Posterior vena cava (tissue), 2 donors: ENCODE measurements around the gene CHST13. TPM values are rescaled to one million over a fixed set of nuclear protein-coding genes. Genes with fewer than 3 reads are reported as not detected.

Experiments
- DNase-seq: peaks from one replicate; pipeline ENCODE4 v3.0.0-alpha.2; 2020; ENCODE audit warnings: low spot score
- intact Hi-C, 2 donors: fragments of 100-400 bp; cut with DNase I; formaldehyde crosslinking; loops; one replicate each; pipeline versions ENCODE4 v1.14.1 to v1.14.2; 2022 to 2023
- total RNA-seq, 2 donors: library from RNA; stranded (reverse); fragmentation: NEBNext Ultra II Directional; extraction: Animal tissue kit (Norgen Biotek cat#: 25700); gene quantifications; one replicate each; pipeline ENCODE4 v1.2.1, GENCODE V29; 2021
- donor health status: DM: yes; HTN: yes; CAD: no.
- donor health status: DM: yes; HTN: yes; CAD: no.

The CHST13 gene
- total RNA-seq, 2 donors from 2014 or later, result 0.86 to 0.88 TPM

DNA sequence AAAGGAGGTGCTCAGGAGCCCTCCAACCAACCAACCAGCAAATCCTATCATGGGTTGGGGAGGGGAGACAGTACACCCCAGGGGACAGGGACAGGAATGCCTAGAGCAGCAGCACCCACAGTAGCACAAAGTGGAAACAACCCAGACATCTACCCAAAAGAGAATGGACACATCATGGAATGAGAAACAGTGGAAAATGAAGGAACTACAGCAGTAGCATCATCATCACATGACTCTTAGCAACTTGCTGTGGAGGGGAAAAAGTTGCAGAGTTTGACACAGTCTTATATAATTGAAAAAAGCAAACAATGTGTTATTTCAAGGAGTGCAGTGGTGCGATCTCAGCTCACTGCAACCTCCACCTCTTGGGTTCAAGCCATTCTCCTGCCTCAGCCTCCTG is 23.8 kb downstream of the CHST13 start:
- intact Hi-C loops, result no loop called here
- no peak for DNase-seq

DNA sequence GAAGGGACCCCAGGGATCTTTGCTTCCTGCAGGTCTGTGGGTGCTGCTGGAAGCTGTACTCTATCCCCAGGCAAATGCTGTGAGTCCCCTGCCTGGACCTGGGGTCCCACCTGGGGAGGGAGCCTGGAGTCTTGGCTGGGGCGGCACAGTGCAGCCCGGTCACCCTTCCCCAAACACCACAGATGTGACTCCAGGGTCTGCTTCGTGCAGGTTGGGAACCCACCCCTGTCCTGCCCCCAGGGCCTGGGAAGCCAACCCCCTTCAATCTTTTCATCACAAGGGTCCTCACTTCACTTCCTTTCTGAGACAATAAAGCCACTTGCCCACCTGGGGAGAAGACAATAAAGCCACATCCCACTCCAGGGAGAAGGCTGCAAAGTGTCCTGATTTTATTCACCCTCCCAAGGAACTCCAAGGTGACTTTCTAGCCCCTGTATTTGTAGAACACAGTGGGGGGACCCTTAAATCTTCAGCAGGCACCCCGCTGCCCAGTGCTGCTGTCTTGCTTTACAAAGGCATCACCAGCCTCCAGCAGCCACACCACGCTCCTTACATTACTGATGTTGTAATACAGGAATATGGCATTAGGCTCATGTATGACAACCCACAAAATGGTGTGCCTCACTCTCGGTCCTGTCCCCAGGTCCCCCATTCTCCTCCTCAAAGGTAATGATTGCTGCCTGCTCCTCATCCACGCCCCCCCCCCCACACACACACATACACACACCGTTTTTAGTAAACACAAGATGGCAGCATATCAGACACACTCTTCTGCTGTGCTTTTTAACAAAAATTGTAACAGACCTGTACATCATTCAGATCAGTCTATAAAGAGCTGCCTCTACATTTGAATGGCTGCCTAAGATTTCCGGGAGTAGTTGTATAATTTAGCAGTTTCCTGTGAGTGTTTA is 24.9 kb downstream of the CHST13 start:
- intact Hi-C loops, result no loop called here
- peak; percentile 52 for DNase-seq

DNA sequence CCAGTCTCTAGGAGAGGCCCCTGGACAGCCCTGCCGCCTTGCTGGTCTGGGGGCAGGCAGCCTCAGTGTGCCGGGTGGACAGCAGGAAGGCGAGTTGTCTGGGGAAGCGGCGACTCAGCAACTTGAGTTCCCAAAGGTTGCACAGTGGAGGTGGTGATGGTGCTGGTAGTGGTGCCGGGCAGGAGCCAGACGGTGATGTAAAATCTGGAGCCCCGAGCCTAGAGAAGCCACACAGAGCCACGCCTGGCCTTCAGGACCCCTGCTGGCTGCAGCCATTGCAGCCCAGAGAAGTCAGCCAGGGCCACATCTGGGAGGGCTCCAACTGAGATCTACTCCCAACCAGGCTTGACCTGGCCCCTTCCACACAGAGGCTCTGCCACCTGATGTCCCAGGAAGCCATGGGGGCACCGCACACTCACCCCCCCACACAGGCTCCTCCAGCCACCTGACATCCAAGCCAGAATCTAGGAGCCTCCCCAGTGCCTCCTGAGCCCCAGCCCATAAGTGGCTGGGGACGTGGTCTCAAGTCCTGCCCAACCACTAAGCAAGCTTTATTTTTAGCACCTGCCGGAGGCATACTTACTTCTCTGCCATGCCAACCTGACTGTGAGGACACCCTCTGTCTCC is 26.0 kb downstream of the CHST13 start:
- intact Hi-C loops, result no loop called here
- DNase-seq, result peak; percentile 44

DNA sequence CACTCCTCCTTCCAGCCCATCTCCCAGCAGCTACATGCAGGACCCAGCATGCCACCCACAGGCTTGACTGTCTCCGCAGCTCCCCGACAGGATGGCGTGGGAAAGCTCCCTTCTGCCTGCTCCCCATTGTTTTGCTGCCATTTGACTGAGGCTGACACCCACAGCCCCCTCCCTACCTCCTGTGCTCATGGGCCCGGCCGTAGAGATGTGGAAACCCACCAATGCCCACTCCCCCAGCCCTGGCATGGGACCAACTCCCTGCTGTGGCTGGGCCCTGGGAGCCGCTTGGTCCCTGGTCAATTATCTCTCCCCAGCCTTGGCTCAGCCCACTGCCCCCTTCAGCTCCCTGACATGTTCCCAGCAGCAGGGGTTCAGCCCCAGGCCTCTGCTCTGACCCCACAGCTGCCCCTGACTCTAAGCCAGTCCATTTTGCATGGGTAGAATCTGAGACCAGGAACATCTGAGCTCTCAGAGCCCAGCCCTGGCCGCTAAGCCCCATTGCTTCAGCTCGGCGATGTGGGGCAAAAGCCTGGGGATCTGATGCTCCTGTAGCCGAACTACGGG is 26.6 kb downstream of the CHST13 start:
- peak; percentile 73 for DNase-seq
- intact Hi-C loops, result no loop called here

DNA sequence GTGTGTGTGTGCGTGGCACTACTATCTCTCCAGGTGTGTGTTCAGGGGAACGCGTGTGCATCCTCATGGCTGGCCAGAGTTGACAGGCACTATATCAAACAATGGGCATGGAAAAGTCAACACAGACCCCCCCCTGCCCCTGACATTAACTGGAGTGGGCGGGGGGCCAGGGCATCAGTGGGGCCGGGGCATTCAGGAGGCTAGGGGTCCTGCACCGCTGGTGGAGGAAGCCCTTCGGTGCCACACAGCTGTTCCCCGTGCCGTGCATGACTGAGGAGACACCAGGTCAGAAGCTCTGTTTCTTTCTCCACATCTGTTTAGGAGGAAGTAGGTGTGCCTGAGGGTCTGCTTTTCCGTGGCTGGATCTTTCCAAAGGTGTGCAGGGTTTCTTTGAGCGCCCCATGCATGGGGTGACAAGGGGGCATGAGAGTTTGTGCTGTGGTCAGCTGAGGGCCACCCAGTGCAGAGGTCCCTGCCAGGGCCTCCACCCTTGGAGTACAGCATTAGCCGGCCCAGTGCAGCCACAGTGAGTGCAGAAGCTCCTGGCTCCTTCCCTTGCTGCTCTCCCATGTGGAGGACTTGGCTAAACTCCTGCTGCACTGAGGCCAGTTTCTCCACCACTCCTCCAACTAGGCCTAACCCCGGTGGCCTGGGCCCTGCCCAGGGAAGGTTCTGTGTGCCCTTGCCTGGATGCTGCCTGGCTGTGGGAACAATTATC is 27.3 kb downstream of the CHST13 start:
- intact Hi-C loops, result no loop called here
- DNase-seq, result peak; percentile 70

DNA sequence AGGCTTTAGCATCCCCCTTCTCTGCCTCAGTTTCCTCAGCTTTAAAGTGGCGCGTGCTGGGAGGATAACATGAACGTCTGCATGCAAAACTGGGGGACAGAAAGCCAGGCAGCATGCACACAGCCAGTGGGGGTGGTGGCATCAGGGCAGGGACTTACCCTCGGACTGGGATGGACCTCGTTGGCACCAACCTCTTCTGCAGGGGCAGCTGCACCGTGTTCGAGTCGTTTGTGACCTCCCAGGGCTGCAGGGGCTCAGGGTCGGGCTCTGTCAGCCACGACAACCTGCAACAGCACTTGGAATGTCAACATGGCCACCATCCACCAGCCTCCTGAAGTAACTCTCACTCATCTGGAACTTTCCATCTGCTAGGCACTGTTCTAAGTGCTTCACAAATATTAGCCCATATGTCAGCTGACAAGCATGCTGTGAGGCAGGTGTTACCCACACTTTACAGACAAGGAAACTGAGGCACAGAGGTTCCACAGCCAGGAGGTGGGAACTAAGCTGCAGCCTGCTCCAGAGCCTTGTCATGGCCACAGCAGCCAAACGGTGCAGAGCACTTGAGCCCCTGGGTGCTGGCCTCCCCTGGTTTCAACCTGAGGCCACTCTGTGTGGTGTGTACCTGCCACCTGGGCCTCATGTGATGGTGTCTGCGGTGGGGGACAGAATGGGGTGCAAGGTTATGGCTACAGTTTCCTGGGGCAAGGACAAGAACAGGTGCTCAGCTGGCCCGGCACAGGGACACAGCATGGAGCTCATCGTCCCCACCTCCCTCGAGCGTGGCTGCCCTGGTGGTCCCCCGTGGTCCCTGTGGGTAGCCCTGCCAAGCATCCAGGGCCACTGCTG is 28.1 kb downstream of the CHST13 start:
- DNase-seq, result peak; percentile 38
- intact Hi-C loops, result no loop called here

DNA sequence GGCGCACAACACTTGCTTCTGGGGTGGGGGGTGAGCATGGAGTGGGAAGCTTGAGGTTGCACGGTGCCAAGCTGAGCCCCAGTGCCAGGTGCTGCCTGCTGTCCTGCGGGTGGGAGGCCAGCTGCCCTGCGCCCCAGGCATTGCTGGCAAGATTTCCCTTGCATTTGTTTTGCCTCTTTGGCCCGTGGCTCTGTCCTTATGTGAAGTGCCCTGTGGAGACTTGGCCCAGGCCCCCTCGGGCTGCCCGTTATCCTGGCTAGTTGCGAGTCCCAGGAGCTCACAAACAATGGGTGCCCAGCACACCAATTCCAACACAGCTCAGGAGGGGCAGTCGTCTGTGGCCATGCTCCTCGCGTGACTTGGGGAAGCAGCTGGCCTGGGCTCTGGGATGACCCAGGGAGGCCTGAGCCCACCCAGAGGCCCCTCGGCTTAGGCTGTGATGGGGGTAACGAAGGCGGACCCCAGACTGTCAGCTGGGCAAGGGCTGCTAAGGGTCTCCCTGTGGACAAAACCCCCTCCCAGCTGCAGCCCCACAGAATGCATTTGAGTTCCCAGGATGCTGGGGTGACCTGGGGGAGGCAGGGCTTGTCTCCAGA is 28.8 kb downstream of the CHST13 start:
- DNase-seq, result peak; percentile 78
- intact Hi-C loops, result no loop called here

DNA sequence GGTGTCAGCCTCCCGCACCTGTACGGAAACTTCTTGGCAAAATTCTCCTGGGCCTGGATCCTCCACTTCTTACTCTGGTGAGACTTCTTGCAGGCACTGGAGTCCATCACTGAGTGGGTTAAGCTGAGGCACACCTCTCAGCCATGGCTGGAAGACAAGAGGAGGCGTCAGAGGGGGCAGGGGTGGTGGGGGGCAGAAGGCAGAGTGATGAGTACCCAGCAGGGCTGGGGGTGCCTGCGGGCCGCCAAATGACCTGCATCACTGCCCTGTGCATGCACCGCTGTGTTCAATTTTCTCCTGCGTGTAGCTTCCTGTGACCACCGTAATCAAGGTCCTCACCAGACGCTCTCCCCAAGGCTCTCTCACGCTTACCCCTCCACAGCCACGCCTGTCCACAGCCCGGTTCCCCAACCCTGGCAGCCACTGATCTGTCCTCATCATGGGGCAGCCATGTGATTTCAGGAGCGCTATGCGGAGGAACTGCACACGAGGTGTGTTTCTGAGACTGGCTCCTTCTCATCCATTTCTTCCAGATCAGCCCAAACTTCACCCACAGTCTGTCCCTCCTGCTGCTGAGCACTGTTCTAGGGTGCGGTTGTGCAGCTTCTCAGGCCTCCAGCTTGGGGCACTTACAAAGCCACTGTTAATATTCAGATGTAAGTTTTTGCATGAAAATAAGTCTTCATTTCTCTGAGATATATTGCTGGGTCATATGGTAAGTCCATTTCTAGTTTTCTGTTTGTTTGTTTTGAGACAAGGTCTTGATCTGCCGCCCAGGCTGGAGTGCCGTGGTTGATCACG is 29.5 kb downstream of the CHST13 start:
- intact Hi-C loops, result no loop called here
- DNase-seq, result peak; percentile 66

DNA sequence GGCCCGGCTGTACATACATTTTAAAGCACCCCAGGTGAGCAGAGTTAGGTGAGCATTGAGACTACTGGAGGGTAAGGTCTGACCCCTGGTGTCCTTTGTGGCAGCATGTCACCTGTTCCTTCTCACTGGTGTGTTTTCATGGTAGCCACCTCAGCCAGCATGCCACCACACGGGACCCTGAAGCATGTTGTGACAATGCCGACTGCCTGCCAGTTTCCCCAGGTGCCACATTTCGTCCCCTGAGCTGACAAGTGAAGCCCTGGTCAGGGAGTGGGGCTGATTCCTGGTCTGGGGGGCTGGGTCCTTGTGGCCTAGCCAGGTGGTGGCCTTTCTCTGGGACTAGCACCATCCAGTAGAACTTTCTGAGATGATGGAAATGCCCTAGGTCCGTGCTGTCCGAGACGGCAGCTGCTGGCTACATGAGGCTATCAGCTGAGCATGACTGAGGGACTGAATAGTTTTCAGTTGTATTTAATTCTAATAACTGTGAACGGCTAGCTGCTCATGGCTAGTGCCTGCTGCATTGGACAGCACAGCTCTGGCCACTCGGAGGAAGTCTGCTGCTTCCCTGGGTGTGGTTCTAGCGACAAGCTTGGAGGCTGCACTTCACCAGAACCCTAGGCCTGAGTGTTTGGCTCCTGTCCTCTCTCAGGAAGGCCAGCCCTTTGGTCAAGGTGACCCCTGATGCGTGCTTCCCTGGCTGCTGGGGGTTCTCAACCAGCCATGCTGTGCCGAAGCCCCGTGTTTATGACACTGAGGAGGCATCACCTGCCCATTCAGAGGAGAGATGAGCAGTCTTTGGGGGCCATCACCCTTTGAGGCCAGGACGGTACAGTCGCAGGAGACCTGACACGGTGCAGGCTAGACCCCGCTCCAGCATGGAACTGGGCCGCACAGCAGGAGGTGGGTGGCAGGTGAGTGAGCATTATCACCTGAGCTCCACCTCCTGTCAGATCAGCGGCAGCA is 30.9 kb downstream of the CHST13 start:
- peak; percentile 67 for DNase-seq
- intact Hi-C loops, result no loop called here

DNA sequence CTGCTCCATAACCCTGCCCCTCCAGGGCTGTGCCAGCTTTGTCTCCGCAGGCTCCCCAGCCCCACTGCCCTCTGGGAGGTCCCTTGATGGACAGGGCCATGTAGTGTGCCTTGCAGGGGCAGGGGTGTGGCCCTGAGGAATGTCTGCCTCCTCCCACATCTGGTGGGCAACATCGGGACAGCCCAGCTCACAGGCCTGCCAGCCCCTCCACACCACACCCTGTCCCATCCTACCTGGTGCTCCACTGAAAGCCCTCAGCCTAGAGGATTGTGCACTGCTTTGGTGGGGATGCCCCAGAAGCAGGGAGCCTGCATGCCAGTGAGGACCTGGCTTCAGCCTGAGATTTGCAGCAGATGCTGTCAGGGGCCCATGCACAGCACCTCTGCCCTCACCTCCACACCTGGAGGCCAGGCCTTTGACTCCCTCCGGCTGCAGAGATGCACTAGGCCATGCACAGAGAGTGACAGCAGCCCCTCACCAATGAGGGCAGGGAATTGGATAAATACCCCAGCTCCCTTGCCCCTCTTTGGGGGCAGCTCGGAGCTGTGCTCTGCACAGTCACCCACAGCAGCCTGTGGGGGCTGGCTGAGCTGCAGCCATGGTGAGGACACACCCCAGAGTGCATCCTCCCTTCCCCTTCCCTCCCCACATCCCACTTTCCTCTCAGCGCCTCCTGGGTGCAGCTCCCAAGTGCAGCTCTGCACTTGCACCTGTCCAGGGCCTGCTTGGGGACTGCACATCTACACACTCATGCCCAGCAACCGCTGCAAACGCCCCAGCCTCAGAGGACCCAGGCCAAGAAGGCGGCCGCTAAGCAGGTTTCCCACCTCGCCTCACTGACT is 32.1 kb downstream of the CHST13 start:
- DNase-seq, result peak; percentile 55
- intact Hi-C loops, result no loop called here

DNA sequence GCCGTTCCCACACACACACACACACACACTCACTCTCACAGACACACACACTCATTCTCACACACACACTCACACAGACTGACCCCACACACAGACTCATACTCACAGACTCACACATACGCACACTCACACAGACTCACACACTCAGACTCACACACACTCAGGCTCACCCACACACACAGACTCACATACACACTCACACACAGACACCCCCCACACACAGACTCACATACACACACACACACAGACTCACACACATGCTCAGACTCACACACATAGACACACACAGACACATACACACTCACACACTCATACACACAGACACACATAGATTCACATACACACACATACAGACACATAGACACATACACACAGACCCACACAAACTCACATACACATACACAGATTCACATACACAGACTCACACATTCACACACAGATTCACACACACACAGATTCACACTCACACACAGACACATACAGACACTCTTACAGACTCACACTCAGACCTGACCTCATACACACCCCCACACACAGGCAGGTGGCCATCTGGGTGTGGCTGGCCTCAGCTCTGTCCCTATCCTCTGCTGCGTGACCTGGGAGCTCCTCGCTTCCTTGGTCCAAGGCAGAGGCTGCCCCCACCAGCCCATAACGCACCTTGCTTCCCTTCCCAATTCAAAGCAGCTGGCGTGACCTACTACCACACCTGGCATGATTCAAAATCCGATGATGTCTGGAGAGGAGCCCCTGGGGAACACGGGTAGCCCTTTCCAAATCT is 32.9 kb downstream of the CHST13 start:
- intact Hi-C loops, result no loop called here
- no peak for DNase-seq

DNA sequence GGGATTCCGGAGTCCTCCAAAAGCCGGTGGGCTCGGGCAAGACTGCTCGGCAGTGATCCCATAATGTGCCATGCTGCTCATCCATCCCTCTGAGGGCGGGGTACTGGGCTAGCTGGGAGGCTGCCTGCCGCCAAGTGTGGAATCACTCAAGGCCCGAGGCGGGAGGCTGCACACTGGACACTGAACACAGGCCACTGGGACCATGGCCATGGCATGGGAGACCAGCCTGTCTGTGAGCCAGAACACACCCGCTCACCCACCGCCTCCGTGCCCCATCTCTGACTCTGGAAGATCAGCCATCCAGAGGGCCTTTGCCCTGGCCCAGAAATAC is 33.4 kb downstream of the CHST13 start:
- DNase-seq, result peak; percentile 56
- intact Hi-C loops, result no loop called here

DNA sequence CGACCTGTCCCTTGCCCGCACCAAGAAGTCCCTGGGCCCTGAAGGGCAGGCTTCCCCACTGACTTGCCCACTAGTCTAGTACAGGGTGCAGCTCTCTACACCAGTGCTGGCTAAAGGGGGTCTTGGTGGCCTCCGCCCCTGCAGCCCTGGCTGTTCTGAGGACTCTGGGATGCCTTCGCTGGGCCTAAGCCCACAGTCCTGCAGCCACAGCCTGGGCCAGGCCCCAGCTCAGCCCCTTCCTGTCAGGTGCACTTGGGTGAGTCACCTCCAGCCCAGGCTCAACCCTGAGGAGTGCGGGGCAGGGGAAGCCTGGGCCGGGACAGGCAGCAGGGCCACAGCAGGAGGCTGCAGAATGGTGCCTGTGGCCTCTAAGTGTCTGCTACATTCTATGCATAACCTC is 33.8 kb downstream of the CHST13 start:
- intact Hi-C loops, result no loop called here
- peak; percentile 19 for DNase-seq

DNA sequence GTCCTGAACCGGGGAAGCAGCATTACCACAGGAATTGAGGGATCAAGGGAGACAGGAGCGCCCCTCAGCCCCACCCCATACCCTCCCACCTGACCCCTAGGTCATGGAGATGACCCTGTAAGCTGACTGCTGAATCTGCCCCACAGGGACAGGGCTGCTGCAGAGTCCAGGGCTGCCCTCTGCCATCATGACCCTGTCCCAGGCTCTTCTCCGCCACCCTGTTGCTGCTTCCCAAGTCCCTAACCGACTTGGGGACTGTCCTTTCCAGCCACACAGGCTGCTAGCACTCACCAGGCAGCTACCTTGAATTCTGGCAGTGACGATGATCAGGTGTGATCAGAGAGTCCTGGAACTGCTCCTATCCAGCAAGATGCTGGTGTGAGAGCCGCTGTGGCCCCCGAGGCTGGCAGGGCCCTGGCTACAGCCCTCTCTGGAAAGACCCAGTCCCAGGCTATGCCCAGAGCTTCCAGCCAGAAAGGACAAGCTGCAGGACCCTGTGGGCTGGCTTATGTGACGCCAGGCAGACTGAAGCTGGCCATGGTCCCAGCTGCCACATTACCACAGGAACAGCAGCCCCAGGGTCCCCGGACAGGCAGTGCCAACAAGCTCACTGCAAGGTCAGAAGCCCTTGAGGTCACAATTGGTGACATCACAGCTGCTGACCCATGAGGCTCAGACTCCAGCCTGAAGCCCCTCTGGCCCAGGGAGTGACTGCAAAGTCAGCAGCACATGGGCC is 34.5 kb downstream of the CHST13 start, which contains the start of gene C3orf22:
Gene C3orf22 (minus strand): TSS at position 597 of the 736 bp plus-strand sequence. CDS start 5,542 bp downstream, outside the sequence.
- intact Hi-C loops, result no loop called here
- peak; percentile 65 for DNase-seq
